Stromal cell of bone marrow (primary cell): ENCODE data around the gene OBSL1.

Experiments
- DNase-seq: peaks from one replicate; pipeline ENCODE4 v3.0.0-alpha.2; 2012; ENCODE audit warnings: low read depth

The OBSL1 gene

DNA sequence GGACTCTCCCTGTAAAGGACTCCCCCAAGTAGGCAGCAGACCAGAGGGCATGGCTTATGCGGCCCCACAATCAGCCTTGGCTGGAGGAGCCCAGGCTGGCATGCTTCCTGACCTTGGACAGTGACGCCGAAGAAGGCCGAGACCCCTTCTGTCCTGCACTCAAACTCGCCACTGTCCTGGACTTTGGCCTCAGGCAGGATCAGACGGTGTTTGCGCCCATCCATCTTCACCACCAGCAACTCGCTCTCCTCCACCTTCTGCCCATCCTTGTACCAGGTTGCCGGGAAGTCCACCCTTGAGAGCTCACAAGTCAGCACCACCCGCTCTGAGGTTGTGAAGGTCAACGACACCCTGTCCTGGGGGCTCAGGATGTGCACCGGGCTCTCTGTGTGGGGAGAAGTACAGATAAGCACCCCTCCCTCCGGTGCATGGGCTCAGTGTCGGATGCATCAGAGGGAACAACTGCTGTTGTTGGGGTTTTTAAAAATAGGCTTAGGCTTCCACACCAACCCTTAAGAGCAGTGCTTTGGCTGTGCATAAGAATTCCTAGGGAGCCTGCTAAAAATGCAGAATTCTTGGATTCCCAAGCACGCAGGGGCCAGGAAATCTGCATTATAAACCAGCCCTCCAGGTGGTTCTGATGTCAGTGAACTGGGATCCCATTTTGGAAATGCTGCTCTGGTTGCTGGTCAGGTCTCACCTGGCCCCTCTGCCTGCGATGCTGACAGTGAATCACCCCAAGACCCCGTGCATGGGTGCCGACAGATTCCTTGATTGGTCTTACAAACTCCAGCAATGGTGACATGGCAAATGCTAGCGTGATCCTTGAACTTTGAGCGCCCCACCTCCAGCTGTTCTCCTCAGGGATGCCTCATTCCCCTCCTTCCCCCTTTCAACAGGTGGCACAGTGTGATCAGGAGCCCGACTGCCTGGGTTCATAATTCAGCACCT is 5.9 kb downstream of the OBSL1 start:
- DNase-seq = no peak

DNA sequence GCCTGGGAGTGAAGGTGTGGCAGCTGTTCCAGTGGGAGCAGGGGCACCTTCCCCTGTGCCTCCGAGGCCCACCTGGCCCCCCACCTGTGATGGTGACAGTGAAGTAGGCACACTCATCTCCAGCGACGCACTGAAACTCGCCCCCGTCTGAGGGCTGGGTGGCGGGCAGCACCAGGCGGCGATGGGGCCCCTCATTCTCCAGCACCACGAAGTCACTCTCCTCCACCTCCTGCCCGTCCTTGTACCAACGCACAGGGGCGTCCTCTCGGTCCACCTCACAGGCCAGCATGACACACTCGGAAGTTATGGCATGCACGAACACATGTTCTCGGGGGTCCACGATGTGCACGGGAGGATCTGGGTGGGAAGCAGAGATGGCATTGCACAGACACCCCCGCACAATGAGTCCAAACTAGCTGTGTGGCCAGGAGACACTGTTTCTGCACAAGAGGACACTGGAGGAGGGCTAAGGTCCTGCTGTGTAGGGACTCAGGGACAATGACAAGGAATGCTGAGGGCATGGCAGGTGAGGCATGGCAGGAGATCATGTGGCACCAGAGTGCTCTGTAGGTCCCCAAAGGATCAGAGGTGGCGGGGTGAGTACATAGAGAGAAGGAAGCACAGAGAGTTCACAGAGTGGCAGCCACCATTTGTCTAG is 7.9 kb downstream of the OBSL1 start:
- DNase-seq = no peak

DNA sequence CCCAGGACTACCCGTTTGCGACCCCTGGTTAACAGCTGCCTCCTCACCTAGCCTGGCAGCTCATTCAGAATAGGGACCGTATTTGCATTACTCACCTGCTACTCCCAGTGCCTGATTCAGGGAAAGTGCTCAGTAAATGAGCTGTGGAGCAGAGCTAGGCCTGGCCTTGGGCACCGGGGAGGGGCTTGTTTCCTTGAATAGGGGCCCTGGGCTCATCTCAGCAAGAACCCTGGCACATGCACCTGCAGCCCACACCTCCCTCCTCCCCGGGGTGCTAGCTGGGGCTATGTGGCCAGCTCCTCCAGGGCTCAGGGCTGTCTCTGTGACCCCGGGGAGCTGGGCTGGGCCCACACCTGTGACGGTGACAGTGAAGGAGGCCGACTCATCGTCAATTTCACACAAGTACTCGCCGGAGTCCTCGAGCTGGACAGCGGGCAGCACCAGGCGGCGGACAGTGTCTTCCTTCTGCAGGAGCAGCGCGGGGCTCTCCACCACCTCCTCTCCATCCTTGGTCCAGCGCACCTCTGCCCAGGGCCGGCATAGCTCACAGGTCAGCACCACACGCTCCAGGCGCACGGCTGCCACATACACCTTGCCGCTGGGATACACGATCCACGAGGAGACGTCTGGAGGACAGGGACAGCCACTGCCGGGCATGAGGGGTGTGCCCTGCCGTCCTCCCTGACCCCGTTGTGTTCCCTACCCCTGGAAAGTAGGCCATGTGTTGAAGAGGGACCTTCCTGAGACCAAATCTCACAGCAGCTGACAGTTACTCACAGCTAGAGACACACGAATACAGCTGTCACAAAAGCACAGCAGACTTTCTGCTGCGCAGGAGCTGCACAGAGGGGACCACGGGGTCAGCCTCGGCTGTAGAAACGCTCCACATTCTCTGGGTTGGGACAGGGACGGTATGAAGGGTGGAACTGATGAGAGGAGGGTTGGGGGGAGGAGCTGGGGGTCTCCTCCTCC is 9.0 kb downstream of the OBSL1 start:
- DNase-seq = no peak

DNA sequence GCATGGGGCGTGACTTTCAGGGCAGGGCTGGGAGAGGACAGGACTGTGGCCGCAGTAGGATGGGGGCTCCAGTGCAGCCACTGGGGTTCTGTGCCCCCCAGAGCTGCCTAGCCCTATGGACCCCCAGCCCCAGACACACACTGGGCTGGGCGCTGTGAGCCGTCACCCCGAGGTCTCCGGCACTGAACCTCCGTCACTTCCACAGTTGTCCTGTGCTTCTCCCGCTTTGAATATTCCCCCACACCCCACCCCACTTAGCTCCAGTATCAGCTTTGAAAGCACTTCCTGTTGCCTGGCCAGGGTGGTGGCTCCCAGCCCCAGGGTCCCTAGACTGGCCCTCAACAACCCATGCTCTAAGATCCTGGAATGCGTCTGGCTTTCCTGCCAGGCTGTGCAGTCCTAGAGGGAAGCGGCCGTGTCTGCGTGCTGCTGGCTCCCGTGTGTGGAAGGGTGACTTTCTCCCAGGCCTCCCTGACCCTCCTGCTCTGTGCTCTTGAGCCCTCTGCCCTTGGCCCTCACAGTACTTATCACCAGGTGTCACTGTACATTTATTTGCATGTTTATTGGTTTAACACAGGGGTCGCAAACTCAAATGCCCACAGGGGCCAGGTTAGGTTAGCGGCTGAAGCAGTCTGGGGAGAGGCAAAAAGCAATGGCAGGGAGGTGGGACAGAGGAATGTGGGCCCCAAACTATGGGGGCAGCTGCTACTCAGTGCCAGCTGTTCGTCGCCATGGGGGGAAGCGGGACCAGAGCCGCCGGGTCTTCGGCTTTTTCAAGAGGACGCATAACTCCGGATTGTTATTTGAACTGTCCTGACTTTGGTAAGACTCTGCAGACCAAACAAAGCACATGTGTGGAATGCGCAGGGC is 9.9 kb downstream of the OBSL1 start:
- DNase-seq = no peak

DNA sequence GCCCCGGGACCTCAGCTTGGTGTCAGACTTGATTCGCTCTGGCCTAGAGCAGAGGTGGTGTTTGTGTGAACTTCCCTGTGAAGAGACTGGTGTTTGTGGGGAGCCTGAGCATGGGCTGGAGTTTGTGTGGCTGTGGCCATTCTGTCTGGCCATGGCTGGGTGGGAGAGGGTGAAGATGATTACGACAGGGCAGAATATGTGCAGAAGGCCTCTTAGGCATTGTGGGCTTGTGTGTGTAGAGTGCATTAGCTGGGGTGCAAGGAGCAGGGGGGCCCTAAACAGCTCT is 10.5 kb downstream of the OBSL1 start:
- DNase-seq = no peak

DNA sequence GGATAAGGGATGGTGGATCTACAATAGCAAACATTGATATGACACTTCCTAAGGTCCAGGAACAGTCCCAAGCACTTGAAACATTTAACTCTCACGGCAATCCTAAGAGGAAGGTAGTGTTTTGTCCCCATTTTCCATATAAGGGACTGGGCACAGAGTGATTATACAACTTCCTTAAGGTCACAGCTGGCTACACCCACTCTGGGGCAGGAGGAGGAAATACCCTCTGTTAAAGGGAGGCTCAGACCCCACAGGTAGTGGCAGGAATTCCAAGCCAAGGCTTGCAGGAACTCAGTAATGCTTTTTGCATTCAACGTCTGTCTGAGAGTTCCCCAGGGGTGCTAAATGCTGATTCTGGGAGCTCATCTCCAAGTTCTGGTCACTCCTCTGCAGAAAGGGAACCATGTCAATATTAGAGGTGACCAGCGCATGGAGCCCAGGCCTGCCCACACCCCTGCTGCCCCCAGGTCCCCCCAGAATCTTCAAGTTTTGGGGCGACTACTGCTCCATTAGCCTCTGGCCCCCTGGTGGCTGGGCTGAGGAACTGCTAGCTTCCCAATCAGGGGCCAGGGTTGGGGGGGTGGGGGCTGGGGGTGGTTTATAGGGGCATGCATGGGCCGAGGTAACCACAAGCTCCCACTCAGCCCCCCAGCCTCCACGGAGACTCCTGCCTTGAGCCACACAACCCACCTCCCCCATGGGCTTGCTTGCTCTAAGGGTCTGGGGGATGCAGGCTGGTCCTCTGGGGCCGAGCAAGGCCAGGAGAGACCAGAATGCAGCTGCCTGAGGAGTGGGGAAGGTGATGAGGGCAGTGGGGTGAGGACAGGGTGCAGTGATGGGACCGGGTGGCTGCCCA is 11.1 kb downstream of the OBSL1 start:
- DNase-seq = no peak

DNA sequence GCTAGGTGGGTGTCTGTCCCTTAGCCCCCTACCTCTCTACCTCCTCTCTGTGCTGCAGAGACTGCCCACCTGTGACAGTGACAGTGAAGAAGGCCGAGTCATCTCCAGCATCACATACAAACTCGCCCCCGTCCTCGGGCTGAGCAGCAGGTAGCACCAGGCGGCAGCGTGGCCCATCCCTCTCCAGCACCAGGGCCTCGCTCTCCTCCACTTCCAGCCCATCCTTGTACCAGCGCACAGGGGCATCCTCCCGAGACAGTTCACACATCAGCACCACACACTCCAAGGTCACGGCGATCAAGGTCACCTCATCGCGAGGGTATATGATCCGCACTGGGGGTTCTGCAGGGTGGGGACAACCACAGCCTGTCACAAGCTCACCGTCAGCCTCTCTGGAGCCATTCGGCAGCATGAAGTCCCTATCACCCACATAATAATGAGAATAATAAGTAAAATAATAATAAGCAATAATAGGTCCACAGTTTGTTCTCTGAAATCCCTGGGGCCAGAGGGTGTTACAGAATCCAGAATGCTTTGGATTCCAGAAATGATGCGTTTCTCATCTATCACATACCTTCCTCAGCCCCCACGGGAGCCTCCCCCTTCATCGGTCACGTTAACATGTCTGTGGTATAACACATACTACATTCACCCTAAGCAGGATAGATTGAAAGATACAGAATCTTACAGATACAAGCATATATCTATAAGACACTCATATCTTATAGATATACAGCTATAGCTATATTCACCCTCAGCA is 12.0 kb downstream of the OBSL1 start:
- DNase-seq = no peak

DNA sequence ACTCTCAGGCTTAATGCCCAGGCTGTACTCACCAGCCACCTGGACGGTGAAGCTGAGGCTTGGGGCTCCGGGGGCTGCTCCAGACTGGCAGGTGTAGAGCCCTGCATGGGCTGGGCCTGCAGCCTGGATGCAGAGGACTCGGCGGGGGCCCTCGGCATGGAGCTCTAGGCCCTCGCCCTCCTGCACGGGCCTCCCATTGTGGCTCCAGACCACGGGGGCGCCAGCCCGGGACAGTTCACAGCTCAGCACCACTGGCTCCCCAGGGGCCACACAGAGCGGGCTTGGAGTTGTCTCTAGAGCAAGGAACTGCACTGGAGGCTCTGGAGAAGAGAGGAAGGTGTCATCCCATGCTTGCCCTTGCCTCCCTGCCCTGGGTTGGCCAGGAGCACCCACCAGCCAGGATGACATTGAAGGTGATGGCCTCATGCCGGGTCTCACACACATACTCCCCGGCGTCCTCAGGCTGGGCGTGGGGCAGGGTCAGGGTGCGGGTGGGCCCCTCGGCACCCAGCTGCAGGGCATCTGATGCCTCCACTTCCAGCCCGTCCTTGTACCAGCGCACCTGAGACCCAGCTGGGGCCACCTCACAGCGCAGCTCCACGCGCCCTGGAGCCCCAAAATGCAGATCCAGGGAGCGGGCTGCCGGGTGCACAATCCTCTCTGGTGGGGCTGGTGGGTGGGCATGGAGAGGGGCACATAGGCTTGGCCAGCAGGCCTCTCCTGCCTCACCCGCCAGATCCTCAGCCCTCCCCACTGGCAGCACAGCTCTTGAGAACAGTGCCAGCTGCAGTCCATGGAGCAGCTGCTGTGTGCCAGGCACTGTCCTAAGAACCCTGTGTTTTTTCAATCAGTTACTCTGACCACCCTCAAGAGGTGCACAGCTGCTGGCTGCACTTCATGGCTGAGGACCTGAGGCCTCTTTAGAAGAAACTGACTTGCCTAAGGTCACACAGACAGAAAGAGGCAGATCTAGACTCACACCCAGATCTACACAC is 13.3 kb downstream of the OBSL1 start:
- no peak for DNase-seq

DNA sequence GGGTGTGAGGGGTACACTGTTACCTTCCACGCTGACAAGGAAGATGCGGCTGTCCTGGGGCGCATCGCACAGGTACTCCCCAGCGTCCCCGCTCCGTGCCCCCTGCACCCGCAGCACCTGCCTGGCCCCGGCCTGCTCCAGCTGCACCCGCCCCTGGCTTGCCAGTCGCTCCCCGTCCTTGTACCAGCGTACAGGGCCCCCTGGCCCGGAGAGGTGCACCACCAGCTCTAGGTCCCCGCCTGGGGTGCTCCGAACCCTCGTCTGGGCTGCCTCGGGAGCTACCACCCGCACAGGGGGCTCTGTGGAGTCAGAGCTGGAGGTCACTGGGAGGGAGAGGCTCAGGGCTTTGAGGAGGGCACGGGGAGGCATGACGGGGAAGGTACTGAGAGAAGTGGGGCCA is 14.0 kb downstream of the OBSL1 start:
- no peak for DNase-seq

DNA sequence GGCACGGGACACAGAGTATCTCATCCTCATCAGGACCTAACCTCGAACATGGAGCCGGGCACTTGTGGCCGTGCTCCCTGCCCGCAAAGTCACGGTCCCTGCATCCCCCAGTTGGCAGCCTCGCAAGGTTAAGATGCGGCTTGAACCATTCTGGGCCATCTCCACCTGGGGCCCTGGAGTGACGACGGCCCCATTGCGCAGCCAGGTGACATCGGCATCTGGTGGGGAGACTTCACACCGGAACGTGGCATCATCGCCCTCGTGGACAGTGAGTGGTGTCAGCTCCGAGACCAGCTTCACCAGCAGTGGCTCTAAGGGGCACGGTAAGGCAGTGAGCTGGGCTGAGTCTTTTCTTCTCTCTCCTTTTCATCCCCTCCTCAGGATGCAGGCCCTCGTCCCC is 14.9 kb downstream of the OBSL1 start:
- DNase-seq = no peak

DNA sequence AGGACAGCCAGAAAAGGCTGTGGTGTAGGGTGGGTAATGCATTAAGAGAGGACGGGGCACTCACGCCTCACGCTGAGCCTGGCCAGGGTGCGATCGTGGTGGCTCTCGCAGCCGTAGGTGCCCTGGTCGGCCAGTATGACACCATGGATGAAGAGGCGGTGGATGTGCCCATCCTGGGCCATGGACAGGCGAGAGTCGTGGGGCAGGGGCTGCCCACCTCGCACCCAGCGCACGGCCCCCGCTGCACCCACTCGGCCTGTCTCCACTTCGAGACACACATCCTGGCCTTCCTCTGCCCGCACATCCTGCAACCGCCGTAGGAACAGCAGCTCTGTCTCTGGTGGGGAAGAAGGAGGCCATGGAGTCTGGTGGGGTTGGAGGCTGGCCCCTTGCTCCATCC is 15.4 kb downstream of the OBSL1 start:
- DNase-seq = no peak

DNA sequence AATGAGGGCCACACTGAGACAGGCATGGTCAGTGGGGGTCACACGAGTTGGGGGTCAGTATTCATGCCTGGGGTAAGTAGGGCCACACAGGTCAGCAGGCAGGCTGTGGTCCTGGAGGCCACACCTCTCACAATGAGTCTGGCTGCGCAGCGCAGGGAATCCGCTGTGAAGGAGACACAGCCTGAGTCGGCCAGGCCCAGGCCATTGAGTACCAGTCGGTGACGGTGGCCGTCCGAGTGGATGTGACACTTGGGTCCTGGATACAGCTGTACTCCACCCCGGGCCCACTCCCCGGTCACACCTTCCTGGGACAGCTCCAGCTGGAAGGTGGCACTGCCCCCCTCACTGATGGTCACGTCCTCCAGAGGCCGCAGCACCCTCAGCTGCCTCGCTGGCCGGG is 17.0 kb downstream of the OBSL1 start:
- DNase-seq = no peak

DNA sequence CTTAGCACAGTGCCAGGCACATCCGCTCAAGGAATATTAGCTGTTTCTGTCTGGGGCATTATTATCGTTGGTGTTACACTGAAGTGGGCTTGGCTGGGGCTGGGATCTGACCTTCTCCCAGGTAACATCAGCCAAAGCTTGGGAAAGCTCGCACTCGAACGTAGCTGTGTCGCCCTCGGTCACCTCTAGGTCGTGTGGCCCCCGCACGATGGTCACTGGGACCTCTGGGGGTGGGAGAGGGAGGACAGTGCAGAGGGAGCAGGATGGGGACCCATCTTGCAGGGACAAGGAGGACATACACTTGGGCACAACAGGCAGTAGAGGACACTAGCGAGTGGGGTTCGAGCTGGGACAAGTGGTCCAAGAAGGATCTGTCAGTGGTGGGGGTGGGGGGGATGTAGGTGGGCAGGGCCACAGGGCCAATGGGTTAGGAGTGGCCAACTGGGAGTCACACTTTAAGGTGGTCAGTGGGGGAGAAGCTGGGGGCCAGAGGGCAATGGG is 17.8 kb downstream of the OBSL1 start:
- no peak for DNase-seq

DNA sequence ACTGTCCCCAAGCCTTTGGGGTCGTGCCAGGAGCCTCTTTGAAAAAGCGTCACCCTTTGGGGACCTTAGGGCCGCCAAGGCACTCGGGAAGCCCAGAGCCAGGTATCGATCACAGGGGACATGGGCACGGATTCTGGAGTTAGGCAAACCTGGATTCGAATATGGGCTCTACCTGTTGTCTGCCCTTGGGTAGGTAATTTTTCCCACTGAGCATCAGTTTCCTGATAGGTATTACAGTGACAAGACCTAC is 18.2 kb downstream of the OBSL1 start:
- DNase-seq = no peak

DNA sequence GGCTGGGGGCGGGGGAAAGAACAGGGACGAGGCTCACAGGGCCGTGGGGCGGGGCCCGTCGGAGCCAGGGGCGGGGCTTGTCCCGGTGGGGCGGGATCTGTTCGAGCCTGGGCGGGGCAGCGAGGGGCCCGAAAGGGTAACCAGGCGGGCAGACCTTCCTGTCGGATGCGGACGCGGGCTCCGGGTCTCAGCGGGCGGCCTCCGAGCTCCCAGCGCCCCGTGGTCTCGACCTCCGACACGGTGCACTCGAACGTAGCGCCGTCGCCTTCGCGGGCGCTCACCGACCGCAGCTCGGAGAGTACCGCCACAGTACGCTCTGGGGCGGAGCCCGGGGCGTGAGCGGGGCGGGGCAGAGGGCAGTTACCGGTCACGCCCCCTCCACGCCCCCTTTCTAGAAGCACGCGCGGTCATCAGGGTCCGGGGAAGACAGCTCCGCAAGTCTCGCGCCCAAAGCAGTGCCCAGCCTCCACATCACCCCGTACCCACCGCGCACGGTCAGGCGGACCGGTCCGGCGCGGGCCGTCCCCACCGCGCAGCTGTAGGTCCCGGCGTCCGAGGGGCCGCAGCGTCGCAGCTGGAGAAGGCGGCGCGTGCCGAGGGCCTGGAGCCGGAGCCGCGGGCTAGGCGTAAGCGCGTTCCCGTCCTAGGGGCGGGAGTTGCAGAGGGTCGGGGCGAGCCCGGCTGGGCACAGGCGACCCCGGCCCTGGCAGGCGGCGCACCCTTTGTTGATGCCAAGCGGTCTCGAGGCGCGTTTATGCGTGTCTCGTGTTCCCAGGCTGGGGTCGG is 18.8 kb downstream of the OBSL1 start:
- DNase-seq = peak; percentile 53

DNA sequence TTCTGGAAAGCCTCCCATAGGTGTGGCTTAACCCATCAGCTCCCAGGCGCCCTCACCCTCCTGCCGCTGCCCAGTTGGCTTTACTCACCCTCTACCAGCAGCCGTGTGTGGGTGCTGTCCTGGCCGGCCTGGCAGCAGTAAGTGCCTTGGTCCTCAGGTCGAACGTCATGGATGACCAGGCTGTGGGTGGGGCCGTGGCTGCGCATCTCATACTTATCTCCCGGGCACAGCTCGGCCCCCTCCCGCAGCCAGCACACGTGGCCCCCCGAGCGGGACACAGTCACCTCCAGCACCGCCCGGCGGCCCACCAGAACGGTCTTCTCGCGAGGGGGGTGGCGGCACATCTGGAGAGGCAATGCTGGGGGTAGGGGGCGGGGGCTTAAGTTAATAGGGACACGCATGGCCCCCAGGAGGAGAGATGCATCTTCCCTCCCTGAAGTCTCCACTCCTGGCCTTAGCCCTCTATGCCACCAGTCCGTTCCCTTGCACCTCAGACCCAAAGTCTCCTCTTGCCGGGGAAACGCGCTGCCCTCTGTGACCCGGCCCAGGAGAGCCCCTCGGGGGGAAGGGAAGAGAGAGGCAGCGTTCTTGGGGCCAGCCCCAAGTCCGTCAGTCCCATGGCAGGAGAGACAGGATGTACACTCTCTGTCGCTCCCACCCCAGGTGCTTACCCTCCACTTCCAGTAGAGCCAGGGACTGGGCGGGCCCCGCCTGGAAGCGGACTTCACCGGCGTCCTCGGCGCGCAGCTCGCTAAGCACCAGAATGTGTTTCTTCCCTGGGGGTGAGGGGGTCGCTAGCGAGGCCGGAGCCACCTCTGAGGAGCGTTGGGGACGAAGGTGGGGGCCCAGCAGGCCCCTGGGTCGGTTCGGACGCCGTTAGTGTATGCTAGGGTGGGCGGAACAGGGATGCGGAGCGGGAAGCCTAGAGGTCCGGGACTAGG is 19.6 kb downstream of the OBSL1 start:
- DNase-seq = no peak

DNA sequence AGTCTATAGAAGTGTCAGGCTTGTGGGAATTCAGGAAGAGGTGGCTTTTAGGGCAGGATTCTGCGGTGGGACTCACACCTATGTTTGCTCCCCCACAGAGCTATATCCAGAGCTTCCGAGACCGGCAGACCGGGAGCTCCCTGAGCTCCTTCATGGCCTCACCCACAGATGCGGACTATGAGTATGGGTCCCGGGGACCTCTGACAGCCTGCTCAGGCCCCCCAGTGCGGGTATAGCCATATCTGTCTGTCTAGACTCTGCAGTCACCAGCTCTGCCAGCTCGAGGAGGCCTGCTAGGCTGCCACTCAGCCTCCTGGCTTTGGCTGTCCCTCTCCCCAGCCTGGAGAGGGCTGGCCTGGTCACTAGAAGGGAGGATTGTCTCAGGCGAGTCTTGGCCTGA is 21.7 kb downstream of the OBSL1 start:
- no peak for DNase-seq
